ENCODE results near the gene CLEC4M.

CLEC4M gene

DNA sequence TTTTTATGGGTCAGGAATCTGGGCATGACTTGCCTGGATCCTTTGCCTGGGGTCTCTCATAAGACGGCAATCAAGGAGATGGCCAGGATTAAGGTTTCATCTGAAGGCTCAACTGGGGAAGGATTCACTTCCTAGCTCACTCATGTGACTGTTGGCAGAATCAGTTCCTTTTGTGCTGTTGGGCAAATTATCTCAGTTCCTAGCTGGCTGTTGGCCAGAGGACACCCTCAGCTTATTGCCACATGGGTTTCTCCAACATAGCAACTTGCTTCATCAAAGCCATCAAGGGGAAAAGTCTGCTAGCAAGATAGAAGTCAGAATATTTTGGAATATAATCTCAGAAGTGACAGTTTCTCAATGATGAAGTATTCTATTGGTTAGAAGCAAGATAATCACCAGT is 54.8 kb downstream of the CLEC4M start:
- DNase-seq, result no peak
- Histone ChIP-seq H3K9me3 (ENCODE audit: control insufficient read depth, low read length) (no peaks in the 10 kb centered on the region), H3K4me1 (ENCODE audit: control insufficient read depth, insufficient read depth, low read length, poor library complexity, severe bottlenecking) (peaks cover 13% of the 10 kb centered on the region), H3K27me3 (replicated peaks; ENCODE audit: control insufficient read depth, insufficient read depth, low read length, poor library complexity, severe bottlenecking) (no peaks in the 10 kb centered on the region), H3K36me3 (ENCODE audit: control insufficient read depth, insufficient read depth, low read length) (no peaks in the 10 kb centered on the region), H3K27ac (ENCODE audit: insufficient read depth, low read length, poor library complexity, severe bottlenecking) (no peak overlapping the region), H3K4me3 (ENCODE audit: insufficient read depth, low read depth, low read length, poor library complexity, severe bottlenecking) (no peak overlapping the region)

DNA sequence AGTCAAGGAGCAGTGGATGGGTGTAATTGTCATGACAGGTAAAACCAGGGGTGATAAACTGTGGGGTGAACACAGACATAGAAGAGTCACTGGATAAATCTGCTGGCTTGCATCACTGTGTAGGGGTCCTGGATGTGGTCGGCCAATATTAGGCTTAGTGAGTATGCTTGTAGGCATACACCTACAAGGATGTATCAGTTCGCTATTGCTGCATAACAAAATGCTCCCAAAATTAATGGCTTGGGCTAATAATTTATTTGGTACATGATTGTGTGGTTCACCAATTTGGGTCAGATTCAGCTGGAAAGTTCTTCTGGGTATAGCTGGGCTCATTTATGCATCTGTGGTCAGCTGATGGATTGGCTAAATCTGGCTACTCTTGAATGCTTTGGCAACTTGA is 55.8 kb downstream of the CLEC4M start:
- H3K4me1 ChIP-seq (ENCODE audit: control insufficient read depth, insufficient read depth, low read length, poor library complexity, severe bottlenecking), result peaks cover 13% of the 10 kb centered on the region
- no peak overlapping the region for H3K27ac ChIP-seq (ENCODE audit: insufficient read depth, low read length, poor library complexity, severe bottlenecking)
- no peaks in the 10 kb centered on the region for H3K27me3 ChIP-seq (replicated peaks; ENCODE audit: control insufficient read depth, insufficient read depth, low read length, poor library complexity, severe bottlenecking)
- no peaks in the 10 kb centered on the region for H3K9me3 ChIP-seq (ENCODE audit: control insufficient read depth, low read length)
- no peaks in the 10 kb centered on the region for H3K36me3 ChIP-seq (ENCODE audit: control insufficient read depth, insufficient read depth, low read length)
- no peak overlapping the region for H3K4me3 ChIP-seq (ENCODE audit: insufficient read depth, low read depth, low read length, poor library complexity, severe bottlenecking)
- no peak for DNase-seq
